ENCODE results near the gene FMR1NB. TPM values are rescaled to one million over a fixed set of nuclear protein-coding genes. Genes with fewer than 3 reads are reported as not detected.

FMR1NB gene
- total RNA-seq, 1 experiment from 2014 or later, result not detected

DNA sequence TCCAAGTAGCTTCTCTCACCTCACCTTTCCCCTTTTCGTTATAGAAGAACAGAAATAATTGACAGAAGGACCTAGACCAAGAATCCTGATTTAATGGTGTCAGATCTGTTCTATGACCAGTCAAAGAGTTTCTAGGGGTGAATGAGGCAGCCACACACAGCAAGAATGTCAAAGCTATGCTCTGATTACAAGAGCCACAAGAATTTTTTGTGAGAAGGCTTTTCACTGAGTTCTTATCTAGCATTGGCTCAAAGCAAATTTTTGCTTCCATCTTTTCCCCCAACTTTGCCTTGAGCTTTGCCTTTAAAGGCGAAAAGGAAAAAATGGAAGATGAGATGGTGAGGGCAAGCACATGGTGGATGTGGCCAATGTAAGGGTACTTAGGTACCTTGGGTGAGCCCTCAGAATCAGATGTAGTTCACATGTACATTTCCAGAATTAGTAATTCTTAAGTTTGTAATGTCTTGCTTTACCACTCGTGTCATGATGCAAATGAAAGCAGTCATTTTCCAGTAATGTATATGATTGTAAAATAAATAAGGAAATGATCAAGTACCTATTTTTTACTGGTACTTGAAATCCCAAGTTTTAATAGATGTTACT is 45.9 kb upstream of the FMR1NB start:
- Histone ChIP-seq H3K4ac (ENCODE audit: low read depth, low read length) (no peak overlapping the region), H3K27ac (ENCODE audit: insufficient read length, low read depth, low read length) (no peak overlapping the region), H4K5ac (ENCODE audit: insufficient read length, low read depth, low read length) (no peak overlapping the region), H2AFZ (ENCODE audit: low read length) (no peak overlapping the region), H3K27me3 (ENCODE audit: insufficient read depth, low read length) (no peaks in the 10 kb centered on the region), H4K20me1 (ENCODE audit: control insufficient read depth, insufficient read depth, insufficient read length) (no peaks in the 10 kb centered on the region), H4K8ac (replicated peaks; ENCODE audit: insufficient read length, low read depth, low read length) (no peak overlapping the region), H3K79me2 (ENCODE audit: insufficient read depth, low read length) (no peaks in the 10 kb centered on the region), H3K4me1 (ENCODE audit: insufficient read depth, low read length) (no peaks in the 10 kb centered on the region), H2BK120ac (ENCODE audit: low read depth, low read length, poor library complexity, severe bottlenecking) (no peak overlapping the region), H3K14ac (ENCODE audit: insufficient read depth, low read length) (no peak overlapping the region), H3K23ac (ENCODE audit: insufficient read length, low read depth, low read length) (no peak overlapping the region), H2BK12ac (ENCODE audit: insufficient read length, low read depth, low read length) (no peak overlapping the region), H2BK15ac (ENCODE audit: low read depth, low read length) (no peak overlapping the region), H4K91ac (ENCODE audit: insufficient read length, low read depth, low read length) (no peak overlapping the region), H3K23me2 (ENCODE audit: insufficient read length, low read depth, low read length, poor library complexity, severe bottlenecking) (no peaks in the 10 kb centered on the region), H3K79me1 (ENCODE audit: insufficient read depth, low read depth, low read length, poor library complexity, severe bottlenecking) (no peaks in the 10 kb centered on the region), H3K18ac (ENCODE audit: insufficient read length, low read depth, low read length) (no peak overlapping the region), H2BK20ac (ENCODE audit: low read depth, low read length, poor library complexity, severe bottlenecking) (no peak overlapping the region), H3T11ph (ENCODE audit: low read length) (no peak overlapping the region), H3K4me2 (ENCODE audit: insufficient read depth, insufficient read length, low read length) (no peak overlapping the region), H3K56ac (ENCODE audit: insufficient read length, low read depth, low read length) (no peak overlapping the region), H3K9ac (ENCODE audit: extremely low read depth, insufficient read length, low read length) (no peak overlapping the region), H3K9me3 (ENCODE audit: control insufficient read depth, low read depth, low read length) (peaks cover 20% of the 10 kb centered on the region), H2BK5ac (ENCODE audit: insufficient read length, low read length) (no peak overlapping the region), H2AK5ac (ENCODE audit: insufficient read length, low read length) (no peak overlapping the region)
- TF ChIP-seq, protein P1, sequence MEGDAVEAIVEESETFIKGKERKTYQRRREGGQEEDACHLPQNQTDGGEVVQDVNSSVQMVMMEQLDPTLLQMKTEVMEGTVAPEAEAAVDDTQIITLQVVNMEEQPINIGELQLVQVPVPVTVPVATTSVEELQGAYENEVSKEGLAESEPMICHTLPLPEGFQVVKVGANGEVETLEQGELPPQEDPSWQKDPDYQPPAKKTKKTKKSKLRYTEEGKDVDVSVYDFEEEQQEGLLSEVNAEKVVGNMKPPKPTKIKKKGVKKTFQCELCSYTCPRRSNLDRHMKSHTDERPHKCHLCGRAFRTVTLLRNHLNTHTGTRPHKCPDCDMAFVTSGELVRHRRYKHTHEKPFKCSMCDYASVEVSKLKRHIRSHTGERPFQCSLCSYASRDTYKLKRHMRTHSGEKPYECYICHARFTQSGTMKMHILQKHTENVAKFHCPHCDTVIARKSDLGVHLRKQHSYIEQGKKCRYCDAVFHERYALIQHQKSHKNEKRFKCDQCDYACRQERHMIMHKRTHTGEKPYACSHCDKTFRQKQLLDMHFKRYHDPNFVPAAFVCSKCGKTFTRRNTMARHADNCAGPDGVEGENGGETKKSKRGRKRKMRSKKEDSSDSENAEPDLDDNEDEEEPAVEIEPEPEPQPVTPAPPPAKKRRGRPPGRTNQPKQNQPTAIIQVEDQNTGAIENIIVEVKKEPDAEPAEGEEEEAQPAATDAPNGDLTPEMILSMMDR (conservative IDR thresholded peaks at IDR 0.05), result no peak
- H3K36me3 Mint-ChIP-seq (ENCODE audit: insufficient read depth in 1 of 3, low read depth in 3 of 3), result peaks cover 14 to 51% (median 47%) of the 10 kb centered on the region in 3 experiments; a peak in 6 of 7 replicates
- DNase-seq, result no peak
- peaks cover 34 to 40% of the 10 kb centered on the region in 2 experiments for H3K9me3 Mint-ChIP-seq
- H3K4me1 Mint-ChIP-seq, result no peaks in the 10 kb centered on the region
- no CpG with 5 or more reads among the region's 3 CpGs for WGBS (ENCODE audit: extremely low coverage, insufficient read length, low lambda C conversion rate)
- H3K27ac Mint-ChIP-seq, result no peak overlapping the region
- H3K27me3 Mint-ChIP-seq (ENCODE audit: low read depth), result no peaks in the 10 kb centered on the region
- H3K4me3 Mint-ChIP-seq, result no peak overlapping the region

Data from H9 (cell line).